Embryonic facial prominence (tissue), 1 donor: Measurements from ENCODE around the gene FUT3.
A peak's percentile ranks its signal among the peaks of the same experiment; 100 is the strongest.
"Not testable (repeated sequence)": the region's sequence is repeated elsewhere in the genome, so short reads cannot be mapped to it uniquely, and the experiment has no call there.

Source experiments
- DNase-seq: peaks from one replicate; pipeline ENCODE4 v3.0.0-alpha.2; 2016; ENCODE audit errors: extremely low spot score

FUT3 gene

GRCh38 chr19:5848621-5849020, 2.6 kb downstream of the FUT3 start:
- not testable (repeated sequence) for DNase-seq

DNA sequence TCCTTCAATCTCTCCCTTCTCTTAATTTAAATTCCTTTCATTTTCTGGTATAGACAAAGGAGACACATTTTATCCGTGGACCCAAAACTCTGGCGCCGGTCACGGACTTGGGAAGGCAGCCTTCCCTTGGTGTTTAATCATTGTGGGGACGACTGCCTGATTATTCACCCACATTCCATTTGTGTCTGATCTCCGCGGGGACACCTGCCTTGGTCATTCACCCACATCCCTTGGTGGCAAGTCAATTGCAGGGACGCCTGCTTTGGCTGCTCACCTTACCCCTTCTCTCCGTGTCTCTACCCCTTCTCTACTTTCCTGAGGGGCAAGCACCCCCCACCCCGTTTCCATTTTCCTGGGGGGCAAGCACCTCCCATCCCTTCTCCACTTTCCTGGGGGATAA, 3.4 kb downstream of the FUT3 start:
- not testable (repeated sequence) for DNase-seq

GRCh38 chr19:5844456-5845433, 6.5 kb downstream of the FUT3 start:
- no peak for DNase-seq

- no peak for DNase-seq
Observed at GRCh38 chr19:5843295-5843927, 7.8 kb downstream of the FUT3 start.

- not testable (repeated sequence) for DNase-seq
Observed at GRCh38 chr19:5841735-5842111, 9.5 kb downstream of the FUT3 start.

DNA sequence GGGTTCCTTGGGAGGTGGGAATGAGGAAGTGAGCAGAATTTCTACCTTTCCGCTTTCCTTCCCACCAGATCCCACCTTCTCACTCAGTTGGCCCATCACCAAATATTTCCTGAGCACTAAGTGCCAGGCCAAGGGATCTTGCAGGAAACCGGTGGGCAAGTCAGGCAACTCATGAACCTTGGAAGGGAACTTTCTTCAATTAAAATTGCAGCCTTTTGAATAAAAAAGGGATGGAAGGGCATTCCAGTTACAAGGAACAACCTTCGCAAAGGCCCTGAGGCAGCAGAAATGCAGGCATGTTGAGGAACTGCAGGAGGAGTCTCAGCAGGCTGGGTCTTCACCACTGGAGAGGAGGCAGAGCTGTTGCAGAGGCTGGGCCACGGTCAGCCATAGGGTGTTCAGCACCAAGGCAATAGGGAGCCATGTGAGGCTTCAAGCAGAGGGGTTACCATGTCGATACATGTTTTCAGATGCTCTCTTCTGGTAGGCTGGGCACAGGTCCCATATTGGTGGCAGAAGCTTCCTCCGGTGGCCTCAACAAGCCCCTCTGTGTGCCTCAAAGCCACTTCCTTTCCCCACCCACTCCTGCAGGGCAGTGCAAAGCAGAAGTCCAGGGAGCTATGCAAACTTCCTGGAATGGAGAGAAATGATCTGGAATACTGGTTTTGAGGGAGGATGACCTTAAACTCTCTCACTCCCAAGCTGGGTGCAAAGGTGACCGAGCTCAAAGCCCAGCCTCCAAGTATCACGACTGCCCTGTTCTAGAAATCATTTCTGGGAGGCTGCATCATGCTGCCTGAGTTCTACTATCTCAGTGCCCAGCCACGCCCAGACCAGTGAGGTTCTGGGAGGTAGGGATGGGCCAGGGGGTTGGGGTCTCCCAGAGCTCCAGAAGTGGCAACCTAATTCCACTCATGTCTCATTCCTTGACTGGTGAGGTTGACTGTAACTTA, 11.9 kb downstream of the FUT3 start, which contains the start of gene FUT6:
Gene FUT6 (minus strand): TSS at position 638 of the 953 bp plus-strand sequence. CDS start 7,135 bp downstream, outside the sequence.
- DNase-seq: no peak

DNA sequence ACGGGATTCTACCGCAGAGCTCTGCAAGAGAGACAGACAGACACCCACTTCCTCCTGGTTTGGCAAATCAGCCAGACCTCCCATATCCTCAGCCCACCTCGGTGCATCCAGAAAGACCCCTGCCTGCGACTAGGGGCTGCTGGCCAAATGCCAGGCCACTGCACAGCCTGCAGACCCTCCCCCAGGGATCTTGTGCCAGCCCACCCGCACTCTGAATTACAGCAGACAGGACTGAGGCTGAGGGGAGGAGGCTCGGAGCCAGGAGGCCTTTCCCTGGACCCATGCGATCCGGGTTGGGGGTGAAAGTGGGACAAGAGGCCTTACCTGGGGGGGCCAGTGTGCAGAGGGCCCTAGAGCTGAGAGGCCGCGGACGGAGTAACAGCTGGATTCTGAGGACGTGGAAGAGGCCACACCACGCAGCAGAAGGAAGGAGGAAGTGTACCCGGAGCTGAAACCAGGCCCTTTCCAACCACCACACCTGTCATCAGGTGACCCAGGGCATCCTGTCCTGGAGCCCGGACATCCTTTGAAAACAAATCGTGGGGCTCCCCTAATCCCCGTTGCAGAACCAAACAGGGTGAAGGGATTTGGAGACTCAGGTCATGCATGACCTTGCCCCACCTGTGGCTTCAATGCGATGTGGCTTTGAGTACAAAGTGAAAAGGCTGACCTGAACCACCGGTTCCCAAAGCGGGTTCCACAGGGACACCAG, 12.7 kb downstream of the FUT3 start:
- DNase-seq: no peak

DNA sequence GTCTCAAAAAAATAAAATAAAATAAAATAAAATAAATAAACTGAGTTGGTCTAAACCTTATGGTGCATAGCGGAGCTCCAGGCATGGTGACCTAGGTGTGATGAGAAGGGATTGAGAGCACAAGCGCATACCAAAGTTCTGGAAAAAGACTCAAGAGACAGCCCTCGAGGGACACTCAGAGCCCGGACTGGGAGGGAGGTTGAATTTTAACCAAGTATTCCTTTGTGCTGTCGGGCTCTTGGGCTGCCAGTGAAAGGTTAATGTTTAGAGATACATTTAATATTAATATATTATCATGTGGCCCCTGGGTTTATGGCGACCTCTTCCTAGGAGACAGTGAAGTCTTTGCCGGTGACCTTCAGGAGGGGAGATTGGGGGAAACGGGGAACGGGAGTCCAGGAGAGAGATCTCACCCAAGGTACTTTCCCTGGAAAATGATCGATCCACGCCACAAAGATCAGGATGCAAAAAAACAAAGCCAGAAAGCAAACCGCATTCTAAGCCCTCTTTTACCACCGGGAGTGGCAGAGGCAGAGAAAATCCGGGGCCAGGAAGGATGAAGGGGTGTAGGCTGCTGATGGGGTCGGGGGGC, 13.4 kb downstream of the FUT3 start:
- DNase-seq: no peak

GRCh38 chr19:5832527-5833216, 18.6 kb downstream of the FUT3 start:
- no peak for DNase-seq

GRCh38 chr19:5832061-5832460, 19.2 kb downstream of the FUT3 start:
- no peak for DNase-seq

DNA sequence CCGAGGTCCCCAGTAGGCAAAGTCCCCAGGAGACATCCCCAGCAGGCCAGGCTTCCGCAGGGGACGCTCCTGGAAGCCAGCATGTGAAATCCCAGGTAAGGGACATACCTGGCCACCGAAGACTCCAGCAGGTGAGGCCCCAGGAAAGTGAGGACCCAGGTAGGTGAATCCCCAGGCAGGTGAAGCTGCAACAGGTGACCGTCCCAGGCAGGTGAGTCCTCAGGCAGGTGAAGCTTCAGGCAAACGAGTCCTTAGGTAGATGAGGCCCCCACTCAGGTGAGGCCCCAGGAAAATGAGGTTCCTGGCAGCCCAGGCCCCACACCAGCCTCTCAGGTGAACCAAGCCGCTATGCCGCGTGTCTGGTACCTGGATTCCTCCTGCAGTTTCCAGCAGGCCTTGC, 20.1 kb downstream of the FUT3 start:
- DNase-seq: no peak

- DNase-seq: no peak
Observed at GRCh38 chr19:5829567-5830310, 21.5 kb downstream of the FUT3 start.

DNA sequence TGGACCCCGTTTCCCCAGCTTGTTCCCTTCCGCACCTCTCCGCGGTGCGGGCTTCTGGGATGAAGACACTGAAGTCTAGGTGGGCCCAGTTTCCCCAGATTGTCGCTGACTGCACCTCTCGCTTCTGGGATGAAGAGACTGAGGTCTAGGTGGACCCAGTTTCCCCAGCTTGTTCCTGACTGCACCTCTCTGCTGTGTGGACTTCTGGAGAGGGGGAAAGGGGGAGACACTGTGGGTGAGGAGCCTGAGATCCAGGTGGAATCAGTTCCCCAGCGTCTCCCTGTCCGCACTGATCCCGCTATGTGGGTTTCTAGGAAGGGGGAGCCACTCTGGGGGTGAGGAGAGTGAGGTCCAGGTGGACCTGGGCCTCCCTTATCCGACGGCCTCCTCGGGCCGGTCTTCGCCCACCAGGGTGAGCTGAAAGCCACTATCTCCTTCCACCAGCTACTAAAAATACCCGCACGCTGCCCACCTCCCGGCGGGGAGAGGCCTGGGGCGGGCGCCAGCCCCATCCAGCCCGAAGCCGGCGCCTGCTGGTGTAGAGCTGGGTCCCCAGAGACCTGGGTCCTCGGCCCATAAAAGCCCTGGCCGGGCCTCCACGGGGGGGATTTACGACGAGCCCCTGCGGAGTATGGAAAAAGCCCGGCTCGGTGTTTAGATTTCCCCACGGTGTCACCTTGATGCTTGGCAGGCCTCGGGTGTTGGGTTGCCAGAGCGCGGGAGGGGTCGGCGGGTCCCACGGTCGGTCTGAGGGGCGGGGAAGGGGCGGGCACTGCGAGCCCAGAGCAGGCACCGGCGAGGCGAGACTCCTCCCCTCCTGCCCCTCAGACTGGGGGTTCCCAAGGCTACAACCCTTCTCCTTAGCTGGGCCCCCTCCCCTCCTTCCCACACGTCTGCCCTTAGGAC, 22.3 kb downstream of the FUT3 start:
- no peak for DNase-seq

- peak; percentile 82 for DNase-seq
Observed at GRCh38 chr19:5827891-5828660, 23.2 kb downstream of the FUT3 start.

DNA sequence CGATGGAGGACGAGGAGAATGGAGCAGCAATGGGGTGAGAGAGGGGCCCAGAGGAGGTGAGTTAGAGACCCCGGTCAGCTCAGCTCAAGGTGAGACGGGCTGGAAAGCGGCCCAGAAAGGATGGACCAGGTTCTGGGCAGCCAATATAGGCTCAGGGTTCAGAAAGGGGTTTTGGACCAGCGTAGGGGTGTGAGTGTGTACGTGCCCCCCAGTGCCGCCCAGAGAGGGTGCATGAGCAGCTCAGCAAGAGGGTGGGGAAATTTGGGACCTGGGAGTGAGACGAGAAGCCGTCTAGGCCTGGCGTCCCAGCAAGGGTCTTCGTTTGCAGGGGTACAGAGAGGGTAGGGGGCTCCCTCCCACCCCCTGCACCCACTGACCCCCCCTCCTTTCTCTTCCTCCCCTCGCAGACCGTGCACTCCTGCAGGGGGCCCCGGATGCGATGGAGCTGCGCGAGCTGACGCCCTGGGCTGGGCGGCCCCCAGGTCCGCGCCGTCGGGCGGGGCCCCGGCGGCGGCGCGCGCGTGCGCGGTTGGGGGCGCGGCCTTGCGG, 23.8 kb downstream of the FUT3 start:
- no peak for DNase-seq

GRCh38 chr19:5826531-5827341, 24.5 kb downstream of the FUT3 start:
- no peak for DNase-seq
